Activated CD4-positive, CD25-positive, alpha-beta regulatory T cell treated with anti-CD3 and anti-CD28 coated beads, Interleukin-2, amount 50 U/mL, for 72 hours (primary cell): Measurements from ENCODE around the gene ZNF592.

Source experiments
- DNase-seq: peaks from one replicate; pipeline ENCODE4 v3.0.0; 2021

Gene ZNF592

DNA sequence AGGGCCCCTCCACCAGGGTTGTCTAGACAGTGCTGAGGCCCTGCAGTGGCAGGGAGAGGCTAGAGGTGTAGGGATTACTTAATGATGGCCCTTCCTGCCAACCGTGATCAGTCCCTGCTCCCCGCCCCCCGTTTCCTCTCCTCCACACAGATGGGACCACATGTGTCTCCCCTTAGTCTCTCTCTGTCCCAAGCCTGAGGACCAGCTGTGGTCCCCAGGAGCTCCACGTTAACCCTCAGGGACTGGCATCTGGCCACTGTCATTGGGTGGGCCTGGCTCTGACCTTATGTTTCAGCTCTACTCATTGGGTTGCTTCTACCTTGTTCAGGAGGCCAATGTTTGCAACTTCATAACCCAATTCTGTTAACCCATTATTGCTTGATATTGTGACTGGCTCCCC, 62.8 kb downstream of the ZNF592 start:
- no peak for DNase-seq

DNA sequence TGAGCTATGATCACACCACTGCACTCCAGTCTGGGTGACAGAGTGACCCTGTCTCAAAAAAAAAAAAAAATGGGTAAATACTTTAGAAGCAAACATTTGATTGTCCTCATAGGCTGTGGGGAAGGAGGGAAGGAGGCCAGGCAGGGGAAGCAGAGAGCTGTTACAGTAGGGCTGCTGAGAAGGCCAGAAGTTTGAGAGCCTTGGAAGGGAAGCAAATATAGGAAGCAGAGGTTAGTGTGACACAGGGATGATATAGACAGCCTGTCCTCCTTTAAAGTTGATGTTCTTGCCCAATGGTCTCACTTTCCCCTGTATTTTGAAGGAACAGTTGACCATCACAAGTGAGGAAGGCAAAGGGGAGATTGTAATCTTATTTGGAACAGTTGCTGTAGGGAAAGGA, 63.4 kb downstream of the ZNF592 start:
- DNase-seq, result no peak

DNA sequence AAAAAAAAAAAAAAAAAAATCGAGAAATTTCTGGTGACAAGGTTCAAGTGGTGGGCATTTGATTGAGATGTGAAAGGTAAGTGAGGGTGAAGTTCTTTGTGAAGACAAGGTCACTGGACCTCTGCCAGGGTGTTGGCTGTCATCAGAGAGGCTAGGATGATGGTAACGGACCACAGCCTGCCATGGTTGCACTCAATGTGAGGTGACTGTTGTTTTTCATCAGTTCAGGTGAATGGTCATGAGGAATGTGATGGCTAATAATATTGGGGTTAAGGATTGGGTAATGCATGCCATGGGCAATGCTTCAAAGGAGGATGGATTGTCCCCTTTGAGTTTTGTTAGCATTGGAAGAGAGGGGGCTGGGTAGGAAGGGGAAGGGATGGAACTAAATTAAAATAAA, 64.5 kb downstream of the ZNF592 start:
- no peak for DNase-seq

DNA sequence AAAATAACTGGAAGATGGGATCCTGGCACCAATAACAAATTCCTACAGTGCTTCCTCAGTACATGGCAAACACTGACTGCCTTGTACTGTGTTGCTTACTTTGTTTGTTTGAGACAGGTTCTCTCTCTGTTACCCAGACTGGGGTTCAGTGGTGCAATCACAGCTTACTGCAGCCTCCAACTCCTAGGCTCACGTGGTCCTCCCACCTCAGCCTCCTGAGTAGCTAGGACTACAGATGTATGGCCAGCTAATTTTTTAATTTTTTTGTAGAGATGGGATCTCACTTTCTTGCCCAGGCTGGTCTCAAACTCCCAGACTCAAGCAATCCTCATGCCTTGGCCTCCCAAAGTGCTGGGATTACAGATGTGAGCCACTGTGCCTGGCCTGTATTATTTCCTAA, 65.0 kb downstream of the ZNF592 start:
- no peak for DNase-seq

DNA sequence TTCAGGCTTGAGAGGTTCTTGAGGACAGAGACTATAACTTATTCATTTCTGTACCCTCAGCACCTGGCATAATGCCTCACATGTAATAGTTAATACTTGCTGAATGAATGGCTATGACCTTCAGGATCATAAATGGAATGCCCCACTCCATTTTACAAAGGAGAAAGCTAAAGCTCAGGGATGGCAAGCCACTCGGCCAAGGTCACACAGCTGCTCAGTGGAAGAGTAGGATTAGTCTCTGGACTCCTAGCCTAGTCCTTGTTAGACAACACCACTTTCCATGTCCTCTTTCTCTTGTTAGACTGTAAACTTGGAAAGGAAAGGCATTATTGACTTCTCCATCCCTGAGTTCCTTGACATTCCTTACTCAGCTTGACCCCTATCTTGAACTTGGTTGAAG, 65.5 kb downstream of the ZNF592 start:
- DNase-seq, result no peak

DNA sequence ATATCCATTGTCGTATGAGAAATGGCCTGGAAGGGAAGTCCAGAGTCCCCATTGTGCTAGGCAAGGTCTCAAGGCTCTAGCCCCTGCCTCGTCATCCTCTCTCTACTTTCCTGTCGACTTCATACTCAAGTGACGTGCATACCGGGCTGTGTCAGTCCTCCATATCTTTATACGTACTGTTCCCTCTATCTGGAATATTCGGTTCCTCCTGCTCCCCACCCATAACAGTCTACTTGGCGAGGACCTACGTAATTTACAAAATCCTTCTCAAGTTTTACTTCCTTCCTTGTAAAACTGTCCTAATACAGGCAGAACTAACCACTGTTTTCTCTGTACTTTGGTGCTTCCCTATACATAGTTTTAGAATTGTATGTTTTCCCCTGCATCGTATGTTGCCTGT, 66.5 kb downstream of the ZNF592 start:
- DNase-seq, result no peak

DNA sequence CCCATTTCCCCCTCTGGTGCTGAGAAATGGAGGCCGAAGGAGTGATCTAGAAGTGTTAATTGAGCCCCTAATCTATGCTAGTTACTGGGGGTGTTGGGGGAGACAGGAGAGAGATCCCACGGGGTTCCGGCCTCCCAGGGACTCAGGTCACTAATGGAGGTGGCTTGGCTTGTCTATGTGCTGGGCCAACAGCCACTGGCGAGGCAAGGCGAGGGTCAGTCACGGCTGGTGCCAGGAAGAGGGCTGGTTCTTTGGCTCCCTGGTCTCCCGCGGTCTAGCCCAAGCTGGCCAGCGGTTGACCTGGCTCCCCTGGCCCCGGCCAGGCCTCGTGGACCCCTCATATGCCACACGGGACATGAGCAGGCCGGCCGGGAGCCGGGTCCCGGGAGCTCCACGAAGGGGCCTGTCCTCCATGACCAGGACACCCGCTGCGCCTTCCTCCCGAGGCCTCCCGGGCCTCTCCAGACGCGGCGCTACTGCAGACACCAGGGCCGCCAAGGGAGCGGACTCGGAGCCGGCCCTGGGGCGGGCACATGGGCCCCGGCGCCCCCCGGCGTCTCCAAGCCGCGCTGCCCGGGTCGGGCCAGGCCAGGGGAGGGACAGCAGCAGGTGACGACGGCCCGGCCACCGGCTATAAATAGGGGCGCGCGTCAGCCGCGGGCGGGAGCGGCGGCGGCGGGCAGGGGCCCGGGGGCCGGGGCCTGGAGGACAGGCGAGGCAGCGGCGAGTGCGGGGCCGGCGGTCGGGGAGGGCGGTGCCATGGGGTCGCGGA, 68.5 kb downstream of the ZNF592 start, which contains the start of gene ALPK3:
TSS of gene ALPK3 (plus strand) at position 663 of the 772 bp plus-strand sequence. CDS start at position 760, 97 bp downstream.
- no peak for DNase-seq

DNA sequence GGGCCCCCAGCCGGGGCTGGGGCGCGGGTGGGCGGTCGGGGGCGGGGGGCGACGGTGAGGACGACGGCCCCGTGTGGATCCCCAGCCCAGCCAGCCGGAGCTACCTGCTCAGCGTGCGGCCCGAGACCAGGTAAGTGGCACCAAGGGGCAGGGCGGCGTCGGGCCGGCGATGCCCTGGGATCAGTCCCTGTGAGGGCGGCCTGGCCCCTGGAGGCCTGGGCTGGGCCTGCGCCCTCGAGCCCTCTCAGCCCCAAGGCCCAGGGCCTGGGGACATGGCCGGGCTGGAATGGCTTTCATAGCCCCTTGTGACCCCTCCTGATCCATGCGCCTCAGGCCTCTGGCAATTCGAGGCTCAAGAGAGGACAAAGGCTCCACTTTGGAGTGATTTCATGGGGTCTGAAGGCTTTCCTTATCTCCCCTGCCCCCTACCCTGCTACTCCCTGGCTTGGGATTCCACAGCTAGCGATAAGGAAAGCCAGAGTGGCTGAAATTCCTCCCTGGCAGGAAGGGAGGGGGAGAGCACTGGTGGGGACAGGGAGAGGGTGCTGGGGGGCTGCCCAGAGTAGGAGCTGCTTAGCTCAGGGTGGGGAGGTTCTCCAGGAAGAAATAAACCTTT, 69.2 kb downstream of the ZNF592 start:
- no peak for DNase-seq

DNA sequence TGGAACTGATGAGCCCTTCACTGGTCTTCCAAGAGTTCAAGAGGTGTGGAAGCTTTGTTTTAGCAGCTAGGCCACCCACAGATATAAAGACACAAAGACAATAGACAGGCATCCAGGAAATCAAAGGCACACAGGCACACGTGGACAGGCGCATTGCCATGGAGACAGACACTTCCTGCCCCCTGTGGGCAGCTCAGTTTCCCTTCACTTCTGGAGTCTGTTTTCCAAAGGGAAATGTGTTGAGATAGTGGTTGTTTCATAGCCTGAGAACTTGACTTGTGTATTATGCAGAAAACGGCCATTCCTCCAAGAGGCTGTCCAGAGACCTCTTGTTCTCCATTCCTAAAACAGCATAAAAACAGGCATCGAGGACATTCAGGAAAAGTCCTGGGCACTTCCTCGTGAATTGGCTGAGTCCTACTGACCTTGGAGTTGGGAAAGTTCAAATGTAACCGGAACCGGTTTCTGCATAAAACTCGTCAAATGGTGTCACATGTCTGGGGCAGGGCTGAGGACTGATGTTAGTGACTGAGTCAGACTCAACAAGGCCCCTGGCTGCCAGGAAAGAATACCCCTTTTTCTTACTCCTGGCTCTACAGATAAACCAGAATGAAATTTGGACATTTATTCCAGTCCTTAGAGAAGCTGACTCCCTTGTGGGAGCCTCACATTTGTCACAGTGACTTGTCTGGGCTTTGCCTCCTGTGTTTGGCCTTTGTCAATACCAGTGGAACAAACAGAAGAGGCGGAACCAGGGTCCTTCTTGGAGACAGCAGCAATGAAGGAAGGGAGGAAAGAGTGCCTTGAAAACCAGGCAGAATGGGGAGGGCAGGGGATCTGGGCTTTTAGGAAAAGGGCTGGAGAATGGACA, 70.1 kb downstream of the ZNF592 start:
- no peak for DNase-seq

DNA sequence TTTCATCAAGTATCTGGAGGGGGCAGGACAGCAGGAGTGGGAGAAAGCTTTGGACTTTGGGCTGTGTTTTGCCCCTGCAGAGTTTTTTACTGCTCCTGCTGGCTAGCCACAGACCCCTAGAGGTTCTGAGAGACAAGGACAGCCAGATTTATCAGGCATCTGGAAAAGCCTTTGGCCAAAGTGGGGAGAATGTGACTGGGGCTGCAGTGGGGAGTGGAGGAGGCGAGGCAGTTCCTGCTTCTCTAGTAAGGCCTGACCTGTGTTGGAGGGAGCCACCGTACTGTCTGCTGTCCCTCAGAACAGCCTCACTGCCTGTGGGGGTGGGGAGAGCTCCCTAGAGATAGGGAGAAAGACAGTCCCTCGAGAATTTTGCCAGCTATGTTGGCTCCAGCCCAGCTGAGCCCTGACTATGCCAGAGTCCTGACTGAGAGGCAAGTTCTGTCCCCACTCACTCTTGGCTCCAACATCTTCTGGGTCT, 70.9 kb downstream of the ZNF592 start:
- DNase-seq, result no peak

DNA sequence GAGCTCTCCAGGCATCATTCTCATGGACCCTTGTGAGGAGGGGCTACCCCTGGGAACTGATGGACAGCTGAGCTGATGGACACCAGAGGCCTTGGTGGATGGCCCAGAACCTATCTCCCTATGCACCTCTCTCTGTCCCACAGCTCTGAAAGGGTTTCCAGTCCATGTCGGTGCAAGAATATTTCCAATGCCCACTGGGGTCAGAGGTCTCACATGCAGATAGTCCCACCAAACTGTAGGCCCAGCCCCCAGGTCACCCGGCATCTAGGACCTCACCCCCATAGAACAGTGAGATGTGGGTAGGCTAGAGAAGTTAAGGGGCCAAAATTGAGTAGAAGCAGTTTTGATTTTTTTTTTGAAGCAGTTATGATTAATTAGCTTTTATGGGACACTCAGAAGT, 71.4 kb downstream of the ZNF592 start:
- no peak for DNase-seq

DNA sequence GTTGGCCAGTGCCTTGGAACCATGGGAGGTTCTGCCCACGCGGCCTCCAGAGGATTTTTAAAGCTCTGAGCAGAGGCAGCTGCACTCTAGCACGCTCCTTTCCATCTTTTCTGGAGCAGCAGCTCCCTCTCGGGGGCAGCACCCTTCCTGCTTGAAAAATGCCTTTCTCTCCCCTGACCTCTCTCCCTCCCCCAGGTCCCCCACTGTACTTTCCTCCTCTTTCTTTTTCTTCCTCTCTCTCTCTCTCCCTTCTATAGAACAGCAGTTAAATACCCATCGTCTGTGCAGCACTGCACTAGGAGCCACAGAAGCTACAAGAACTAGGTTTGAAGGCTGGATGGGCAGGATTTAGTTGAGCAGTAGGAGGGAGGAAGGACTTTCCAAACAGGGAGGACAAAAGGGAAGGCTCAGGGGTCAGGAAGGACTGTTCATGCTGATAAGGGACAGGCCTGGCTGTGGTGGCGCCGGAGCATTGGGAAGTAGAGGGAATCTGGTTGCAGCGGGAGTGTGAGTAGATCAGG, 73.2 kb downstream of the ZNF592 start:
- no peak for DNase-seq

DNA sequence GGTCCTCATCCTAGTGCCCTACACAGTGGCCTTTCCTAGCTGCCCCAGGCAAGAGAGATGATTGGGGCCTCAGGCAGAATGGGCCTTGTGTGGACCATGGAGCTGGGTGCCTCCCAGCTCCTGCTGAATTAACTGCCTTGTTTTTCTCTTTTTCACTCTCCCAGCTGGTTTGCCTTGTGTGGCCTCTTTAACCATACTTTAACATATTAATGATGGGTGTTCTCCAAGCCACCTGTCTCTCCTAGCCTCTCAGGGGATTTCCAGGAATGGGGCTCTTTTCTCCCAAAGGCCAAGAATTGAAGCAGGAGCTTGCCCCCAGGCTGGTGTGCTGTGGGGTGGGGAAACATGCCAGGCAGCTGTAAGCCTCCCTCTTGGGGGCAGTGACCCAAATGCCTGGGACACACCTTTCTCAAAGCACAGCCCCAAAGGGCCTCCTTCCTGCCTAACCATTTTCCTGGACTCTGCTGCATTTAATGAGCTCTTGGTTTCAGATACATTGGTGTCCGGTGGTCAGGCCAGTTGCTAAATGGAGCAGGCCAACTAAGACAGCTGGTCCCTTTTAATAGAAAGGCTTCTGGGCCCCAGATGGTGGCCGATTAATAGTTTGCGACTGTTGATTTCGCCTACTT, 74.4 kb downstream of the ZNF592 start:
- DNase-seq, result no peak

DNA sequence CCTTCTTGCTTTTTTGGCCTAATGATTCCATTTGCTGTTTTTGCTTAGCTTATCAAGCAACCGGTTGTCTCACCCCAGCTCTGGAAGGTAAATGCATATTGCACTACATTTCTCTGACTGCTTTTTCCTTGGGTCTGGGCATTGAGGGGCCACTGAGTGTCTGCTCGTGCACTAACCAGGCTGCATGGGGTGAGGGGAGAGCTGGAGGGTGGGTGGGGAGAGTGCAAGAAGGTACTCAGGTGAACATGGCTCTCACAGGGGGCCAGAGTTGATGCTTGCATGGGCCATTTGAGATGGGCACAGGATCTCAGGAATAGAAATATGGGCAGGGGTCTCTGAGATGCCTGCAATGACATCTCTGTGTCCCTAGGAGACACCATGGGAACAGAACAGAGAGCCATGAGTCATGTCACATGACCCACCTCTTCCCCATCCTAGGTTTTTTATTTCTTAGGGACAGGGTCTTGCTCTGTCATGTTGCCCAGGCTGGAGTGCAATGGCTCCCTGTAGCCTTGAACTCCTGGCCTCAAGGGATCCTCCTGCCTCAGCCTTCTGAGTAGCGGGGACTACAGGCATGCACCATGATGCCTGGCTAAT, 75.0 kb downstream of the ZNF592 start:
- no peak for DNase-seq

DNA sequence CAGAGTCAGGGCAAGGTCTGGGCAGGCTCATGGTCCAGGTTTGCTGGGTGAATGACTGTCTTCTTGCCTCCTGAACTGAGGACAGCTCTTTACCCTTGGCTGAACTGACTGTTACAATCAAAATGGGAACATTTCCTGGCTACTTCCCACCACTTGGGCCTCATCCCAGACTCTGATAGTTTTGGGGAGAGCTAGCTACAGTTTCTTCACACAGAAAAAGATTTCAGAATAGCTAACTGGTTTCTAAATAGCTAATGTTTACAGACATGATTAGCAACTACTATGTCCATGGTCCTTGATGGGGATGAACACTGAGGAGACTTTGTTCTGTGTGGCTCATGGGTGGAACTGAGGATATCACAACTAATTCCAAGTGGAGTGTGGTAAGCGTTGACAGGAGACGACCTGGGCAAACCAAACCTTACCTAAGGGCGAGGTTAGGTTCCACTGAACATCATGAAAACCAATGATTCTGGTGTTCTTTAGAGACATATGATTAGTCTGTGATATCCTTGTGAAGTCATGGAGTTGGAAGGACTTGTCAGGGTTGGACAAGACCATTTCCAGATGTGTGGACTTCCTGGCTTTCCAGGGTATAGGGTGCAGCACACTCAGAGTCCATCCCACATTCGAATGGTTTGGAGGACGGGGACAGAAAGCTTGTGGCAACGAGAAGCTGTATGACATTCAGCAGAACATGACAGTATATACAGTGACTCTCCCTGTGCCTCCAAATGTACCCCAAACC, 76.0 kb downstream of the ZNF592 start:
- DNase-seq, result no peak

DNA sequence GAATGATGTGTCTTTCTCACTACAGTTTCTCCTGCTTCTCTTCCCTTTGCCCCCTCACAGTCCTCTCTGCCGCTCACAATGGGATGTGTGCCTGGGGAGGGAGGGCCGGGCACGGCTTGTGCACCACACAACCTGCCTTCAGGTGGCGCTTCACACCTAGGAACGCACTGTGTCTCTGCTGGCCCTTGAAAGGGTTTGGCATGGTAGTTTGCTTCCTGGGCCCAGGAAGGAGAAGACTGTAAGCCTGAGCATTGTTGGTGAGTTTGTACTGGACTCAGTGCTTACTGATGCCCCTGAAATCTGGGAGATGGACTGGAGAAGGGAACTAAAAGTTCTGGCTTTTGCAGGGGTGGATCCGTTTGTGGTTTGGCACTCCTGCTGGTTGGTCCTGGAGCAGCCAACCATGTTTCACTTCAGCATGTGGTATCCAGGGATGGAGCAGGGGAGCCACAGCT, 78.0 kb downstream of the ZNF592 start:
- no peak for DNase-seq

DNA sequence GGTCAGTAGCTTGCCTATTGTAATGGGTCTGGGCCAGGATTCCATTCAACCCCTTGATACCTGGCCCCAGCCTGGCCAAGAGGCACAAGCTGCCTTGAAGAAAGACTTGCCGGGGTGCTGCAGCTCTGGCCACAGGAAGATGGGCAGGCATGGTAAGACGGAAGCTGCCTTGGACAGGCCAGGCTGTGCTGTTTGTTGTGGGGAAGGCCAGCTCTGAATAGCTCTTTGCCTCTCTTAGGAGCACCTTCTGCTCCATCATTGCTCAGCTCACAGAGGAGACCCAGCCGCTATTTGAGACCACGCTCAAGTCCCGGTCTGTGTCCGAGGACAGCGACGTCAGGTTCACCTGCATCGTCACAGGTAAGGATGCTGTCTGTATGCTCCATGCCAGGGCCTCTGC, 78.9 kb downstream of the ZNF592 start:
- DNase-seq, result no peak

DNA sequence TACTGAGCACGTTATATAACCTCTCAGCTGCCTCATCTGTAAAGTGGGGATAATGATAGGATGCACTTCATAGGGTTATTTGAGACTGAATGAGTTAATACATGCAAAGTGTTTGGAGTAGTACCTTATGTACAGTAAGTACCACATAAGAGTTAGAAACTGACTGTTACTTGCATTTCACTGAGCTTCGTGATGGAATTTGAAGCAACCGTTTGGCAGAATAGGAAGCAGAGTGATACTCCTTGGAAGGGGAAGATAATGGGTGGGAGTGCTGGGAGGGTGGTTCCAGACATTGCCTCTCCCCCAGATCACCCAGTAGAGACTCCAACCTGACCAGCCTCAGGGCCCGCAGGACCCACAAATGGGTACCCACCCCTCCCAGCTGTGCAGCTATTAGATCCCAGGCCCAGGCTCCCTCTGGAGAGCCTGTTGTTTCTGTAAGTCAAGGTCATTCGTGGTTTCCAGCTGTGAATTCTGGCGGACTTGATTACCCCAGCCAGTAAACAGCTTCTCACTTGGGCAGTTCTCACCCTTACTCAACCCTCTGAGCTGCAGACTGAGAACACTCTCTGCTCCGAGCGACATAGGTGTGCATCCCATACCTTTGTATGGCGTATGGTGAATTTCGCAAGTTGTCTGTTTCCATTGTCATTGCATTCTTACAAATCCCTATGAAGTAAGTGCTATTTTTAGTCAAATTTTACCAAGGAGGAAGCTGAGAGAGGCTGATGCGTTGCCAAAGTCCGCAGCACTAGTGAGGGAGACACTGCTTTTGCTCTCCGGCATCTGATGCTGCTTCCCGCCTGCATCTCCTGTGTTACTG, 79.9 kb downstream of the ZNF592 start:
- DNase-seq, result no peak

DNA sequence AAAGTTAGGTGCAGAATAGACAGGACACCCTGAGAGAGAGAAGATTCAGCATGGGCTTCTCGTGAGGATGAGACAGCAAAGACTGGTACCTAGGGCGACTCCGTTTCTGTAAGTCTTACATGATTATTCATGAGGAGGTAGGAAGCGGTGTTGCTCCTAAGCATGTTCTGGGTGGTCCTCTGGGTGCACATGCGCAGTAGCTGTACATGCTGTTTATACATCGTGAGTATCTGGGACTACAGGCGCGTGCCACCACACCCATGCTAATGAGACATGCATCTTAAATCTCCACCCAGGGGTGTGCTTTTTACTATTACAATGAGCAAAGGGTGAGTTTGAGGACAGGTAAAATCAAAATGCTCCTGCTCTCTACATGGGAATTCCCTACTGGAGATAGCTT, 81.0 kb downstream of the ZNF592 start:
- no peak for DNase-seq

DNA sequence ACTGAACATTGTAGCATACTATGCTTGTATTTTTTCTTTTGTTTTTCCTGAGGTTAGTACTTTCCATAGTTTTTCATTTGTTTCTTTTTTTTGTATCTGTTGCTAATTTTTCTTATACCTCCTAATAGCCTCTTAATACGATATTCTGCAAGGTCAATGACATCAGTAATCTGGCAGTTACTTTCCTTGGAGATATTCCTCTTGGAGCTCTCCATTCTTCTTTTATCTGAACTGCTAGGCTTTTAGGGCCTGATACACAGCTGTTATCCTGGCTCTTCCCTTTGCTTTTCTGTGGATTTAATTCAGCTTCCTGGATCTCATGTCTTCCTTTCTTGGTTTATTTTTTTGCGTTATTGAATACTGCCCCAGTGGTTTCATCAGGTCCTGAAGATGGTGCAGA, 81.6 kb downstream of the ZNF592 start:
- DNase-seq, result no peak

DNA sequence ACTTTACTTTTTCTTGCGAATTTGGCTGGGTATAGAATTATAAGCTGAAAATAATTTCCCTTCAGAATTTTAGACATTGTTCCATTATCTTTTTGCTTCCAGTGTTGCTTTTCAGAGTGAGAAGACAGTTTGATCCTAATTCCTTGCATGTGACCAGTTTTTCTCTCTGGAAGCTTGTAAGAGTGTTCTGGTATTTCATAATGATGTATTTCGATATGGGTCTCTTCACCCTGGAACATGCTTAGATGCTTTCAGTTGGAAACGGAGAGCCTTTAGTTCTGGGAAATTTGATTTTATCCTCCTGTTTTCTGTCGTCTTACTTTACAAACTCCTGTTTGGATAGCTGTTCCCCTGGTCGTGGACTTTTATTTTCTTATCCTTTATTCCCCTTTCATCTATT, 82.6 kb downstream of the ZNF592 start:
- no peak for DNase-seq
